Left lobe of liver (tissue), 2 donors: ENCODE measurements around the gene CNTN4. TPM values are rescaled to one million over a fixed set of nuclear protein-coding genes. Genes with fewer than 3 reads are reported as not detected.
A peak's percentile ranks its signal among the peaks of the same experiment; 100 is the strongest.

Source experiments
- ATAC-seq: fragments of 200-7000 bp; cut with Tn5 transposase; one replicate; pipeline ENCODE4 v1.9.1; 2020; ENCODE audit warnings: mild to moderate bottlenecking, moderate library complexity
- DNase-seq: peaks from one replicate; pipeline ENCODE4 v3.0.0-alpha.2; 2020; ENCODE audit warnings: low spot score
- total RNA-seq: library from RNA; stranded (reverse); gene quantifications from one replicate; pipeline ENCODE4 v1.2.1, GENCODE V29; 2021
- donor health status: DM: no; HTN: no; CAD: no; lungs with moderate emphysema.
- donor health status: DM: no; HTN: yes; CAD: no.

CNTN4 gene
- total RNA-seq, 1 donor from 2014 or later = 3.3 TPM

- ATAC-seq = peak; percentile 51
These were observed 914.8 kb downstream of the CNTN4 start for GRCh38 chr3:3013317-3014052.

DNA sequence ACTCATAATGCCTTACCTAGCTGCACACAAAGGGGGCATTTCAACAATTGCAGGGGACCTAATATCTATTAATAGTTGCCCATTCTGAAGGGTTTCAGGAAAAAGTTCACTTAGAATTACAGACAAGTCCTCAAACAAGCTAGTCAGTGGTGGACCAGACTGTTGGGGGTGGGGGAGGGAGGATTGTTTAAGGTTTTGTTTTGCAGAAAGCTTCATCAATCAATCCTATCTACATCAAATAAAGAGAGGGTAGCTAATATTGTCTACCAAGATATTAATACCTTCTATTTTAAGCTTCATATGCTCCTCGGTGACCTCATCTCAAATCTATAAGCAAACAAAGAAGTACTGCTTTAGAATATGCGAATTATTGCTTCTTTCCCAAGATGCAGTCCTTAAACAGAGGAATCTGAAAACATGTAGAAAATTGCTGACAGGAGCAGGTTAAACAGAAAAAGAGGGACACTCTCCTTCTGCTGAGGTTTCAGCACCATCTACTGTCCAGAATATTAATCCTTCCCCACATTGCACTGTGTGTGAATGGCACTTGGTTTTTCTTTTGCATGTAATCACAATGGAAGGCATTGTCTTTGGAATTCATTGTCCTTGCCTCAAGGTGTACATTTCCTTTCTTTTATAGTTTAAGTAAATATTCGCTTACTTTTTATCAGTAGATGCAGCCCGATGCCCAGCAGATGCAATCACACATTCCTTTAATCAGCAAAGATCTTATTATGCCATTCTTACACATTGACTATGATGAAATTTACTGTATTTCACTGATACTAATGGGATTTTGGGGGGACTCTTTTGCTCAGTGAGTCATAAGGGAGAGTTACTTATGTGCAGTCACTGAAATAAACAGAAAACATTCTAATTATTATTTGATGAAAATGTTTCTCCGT is 916.8 kb downstream of the CNTN4 start:
- ATAC-seq (peak; percentile 96), DNase-seq (no peak)

More at GRCh38 chr3:3013317-3014052, 914.8 kb downstream of the CNTN4 start:
- no peak for DNase-seq

DNA sequence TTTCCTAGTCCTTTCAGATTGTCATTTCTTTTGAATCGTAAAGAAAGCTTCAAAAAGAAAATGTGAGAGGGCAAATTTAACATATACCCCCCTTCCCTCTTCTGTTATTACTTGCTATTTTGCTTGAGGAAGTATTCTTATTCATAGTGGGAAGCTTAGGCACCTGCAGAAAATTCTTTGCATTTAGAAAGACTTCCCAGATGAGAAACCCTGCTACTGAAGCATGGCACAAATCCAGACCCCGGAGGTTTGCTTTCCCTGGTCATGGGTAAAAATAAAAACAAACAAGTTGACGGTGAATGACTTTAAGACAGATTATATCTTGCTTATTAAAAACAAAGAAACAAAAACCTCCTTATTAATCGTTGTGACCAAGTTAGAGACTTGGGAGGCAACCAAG is 917.6 kb downstream of the CNTN4 start:
- no peak for ATAC-seq
- DNase-seq = no peak

- ATAC-seq = no peak
These were observed 921.5 kb downstream of the CNTN4 start for GRCh38 chr3:3020209-3020608.

DNA sequence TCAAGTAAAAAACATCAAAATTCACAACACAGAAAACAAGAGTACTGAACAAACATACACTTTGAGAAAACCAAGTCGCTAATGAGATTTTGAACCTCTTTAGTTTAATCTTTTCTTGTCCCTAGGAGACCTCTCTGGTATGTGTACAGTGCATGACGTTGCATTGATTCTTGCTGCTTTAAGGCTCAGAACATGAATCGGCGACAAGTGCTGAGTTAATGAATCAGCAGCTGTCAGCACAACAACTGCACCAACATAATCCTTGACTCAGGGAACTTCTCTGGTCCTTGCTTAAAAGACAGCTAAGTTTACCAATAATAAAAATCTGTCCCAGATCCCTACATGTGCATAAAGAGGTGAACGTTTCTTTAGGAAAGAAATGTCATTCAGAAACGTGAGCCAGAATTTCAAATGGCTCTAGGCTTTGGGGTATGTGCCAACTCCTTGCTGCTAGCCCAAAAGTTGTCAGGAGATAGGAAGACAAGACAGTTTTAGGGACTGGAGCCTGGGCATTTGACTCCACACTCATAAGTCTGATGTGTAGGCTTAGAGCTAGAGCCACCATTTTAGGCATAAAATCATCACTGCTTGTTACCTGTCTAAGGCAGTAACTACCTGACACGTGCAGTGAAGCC is 924.6 kb downstream of the CNTN4 start:
- no peak for ATAC-seq
- DNase-seq = no peak

More at GRCh38 chr3:3020209-3020608, 921.5 kb downstream of the CNTN4 start:
- no peak for DNase-seq

DNA sequence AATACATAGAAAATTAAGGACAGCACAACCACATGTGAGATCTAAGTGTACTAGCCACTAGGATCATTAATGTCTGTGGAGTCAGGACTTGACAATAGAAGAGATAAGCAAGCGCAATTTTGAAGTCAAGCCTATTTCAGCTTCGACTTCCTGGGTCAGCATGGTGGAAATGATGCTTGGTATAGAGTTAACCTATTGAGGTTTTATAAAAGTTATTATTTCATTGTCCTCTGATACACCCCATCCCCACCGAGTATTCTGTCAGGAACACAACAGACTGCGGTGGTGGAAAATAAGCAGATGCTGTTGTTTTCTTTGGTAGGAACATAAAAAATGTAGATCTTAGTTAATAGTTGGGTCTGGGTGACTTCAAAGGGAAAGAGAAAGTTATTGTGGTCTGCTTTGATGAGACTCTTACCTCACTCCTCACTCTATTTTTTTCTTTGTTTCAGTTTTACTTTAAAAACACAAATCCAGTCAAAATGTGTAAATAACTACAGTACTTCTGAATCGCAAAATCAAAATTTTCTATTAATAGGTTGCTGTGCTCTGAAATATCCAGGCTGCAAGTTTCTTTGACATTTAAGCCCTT is 929.4 kb downstream of the CNTN4 start:
- no peak for DNase-seq
- ATAC-seq = no peak

- DNase-seq (no peak), ATAC-seq (no peak)
These were observed 932.7 kb downstream of the CNTN4 start for GRCh38 chr3:3031326-3031725.

GRCh38 chr3:3037156-3037555 is 938.5 kb downstream of the CNTN4 start:
- no peak for DNase-seq
- ATAC-seq = no peak

DNA sequence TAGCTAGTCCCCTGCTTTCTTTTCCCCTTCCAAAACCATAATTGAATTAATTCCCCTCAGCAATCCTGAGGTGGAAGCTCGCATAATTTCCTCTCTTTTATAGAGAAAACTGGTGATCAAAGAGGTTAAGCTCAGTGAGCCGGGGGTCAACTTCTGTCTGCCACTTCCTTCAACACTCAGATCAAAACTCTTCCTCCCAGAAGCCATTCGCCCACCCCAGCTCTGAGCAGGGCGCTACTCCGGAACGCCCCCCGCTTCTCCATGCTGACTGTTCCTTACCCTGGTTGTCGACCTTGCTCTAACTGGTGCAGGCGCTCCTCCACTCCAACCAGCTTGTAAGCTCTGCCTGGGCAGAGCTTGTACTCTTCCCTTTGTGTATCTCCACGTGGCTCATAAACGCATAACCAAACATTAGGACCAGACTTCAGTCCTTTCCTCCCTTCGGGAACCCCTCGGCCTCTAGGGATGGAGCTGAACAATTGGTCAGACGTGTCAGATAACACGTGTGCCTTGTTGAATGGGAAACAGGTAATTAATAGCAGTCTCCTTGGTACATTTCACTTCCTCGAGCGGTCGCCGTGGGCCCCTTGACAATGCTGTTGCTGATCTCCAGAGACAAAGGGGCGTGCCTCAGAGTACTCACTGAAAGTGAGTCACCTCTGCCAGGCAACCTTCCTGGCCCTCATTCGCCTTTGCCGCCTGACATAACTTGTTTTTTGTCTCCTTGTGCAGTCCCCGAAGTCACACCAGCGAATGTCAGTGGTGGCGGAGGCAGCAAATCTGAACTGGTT is 939.7 kb downstream of the CNTN4 start:
- no peak for ATAC-seq

DNA sequence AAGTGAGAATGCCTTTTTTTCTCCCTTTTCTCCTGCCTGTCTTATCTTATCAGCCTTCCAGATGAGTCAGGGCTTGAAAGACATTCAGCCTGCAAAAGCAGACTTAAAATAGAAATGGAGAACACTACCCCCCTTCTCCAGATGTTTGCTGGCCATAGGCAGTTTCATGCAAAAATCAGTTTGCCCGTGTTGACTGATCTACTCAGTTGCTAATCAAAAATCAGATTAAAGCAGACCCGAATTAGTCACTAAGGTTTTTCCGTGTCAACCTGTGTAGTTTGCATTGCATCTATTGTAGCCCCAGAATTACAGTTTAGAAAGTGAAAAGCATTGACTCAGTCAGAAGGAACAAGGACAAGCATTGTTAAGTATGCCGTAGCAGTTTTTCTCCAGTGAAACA is 955.3 kb downstream of the CNTN4 start:
- no peak for DNase-seq
- no peak for ATAC-seq

More for the DNA sequence above, 939.7 kb downstream of the CNTN4 start:
- no peak for DNase-seq

DNA sequence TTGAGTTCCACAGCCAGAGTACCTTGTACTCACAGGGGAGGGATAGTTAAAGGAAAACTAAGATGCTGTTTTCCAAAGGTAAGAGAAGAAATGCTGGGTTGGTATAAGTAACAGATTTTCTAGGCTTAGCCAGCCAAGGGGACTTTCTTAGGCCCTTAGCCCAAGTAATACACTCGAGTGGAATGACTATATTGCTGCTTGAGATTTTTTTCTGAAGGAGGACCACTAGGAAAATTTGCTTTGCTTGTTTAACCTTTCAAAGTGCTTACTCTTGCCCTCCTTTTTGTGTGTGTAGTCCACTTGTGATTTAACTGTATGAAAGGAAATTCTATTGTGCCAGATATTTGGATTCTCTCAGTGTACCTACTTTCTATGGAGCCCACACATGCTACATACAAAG is 961.0 kb downstream of the CNTN4 start:
- DNase-seq (no peak), ATAC-seq (no peak)

- no peak for ATAC-seq
- DNase-seq = no peak
These were observed 965.6 kb downstream of the CNTN4 start for GRCh38 chr3:3064297-3064696.

- DNase-seq (no peak), ATAC-seq (no peak)
These were observed 967.2 kb downstream of the CNTN4 start for GRCh38 chr3:3065876-3066275.

DNA sequence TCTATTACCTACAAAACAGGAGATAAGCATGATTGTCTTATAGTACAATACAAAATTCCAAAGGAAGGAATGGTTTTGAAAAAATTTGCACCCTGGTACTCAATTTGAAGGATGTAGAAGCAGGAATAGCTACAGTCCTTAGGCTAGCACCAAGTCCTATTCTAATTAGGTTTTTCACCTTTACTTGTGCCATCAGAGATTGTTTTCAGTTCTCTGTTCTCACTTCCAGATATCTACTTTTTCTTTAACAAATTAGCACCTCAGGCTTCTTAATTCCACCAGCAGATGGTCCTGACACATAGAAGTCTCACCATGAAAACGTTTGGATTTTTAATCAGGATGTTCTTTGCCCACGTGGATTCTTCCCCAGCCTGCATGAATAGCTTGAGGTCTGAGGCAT is 967.7 kb downstream of the CNTN4 start:
- DNase-seq (no peak), ATAC-seq (no peak)

- DNase-seq (no peak), ATAC-seq (no peak)
These were observed 968.2 kb downstream of the CNTN4 start for GRCh38 chr3:3066910-3067309.

GRCh38 chr3:3068358-3068881 is 969.8 kb downstream of the CNTN4 start:
- ATAC-seq = no peak
- DNase-seq = no peak

- DNase-seq = no peak
- no peak for ATAC-seq
These were observed 971.1 kb downstream of the CNTN4 start for GRCh38 chr3:3069723-3070122.

DNA sequence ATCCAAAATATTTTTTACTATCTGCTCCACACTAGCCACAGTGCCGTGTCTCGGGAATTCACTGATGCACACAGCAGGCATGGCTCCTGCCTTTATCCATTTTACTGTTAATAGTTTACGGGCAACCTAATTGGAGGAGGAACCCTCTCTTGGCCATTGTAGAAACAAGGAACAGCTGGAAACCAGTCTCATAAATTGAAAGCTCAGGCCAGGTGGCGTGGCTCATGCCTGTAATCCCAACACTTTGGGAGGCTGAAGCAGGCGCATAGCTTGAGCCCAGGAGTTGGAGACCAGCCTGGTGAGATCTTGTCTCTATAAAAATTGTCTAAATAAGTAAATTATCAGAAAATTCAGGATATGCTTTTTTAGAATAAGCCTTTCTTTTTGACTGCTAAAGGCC is 972.5 kb downstream of the CNTN4 start:
- DNase-seq (no peak), ATAC-seq (no peak)

- no peak for DNase-seq
- ATAC-seq = no peak
These were observed 976.0 kb downstream of the CNTN4 start for GRCh38 chr3:3074551-3075257.
